ENCODE measurements around the gene MICAL2.

The MICAL2 gene

DNA sequence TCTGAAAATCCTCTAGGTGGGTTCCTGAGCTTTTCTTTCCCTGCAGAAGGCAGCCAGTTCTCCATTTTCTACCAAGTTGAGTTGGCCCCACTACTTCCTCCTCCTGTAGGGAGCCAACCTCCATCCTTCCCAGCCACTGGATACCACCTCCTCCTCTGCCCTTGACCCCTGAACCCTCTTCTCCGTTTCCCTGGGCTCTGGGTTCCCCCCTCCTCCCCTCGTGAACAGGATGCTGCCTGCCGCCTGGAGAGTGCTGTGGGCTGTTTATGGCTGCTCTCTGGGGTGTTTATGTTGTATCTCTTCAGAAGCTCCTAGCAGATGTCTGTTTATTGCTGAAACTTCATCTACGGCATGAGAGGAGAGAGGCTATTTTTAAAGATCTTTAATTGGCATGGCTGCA lies 8.6 kb downstream of the MICAL2 start:
- no peak for DNase-seq

- no peak for DNase-seq
Measured at GRCh38 chr11:12119502-12119901, 9.1 kb downstream of the MICAL2 start.

- peak; percentile 61 for DNase-seq
Measured at GRCh38 chr11:12120031-12121008, 9.9 kb downstream of the MICAL2 start.

DNA sequence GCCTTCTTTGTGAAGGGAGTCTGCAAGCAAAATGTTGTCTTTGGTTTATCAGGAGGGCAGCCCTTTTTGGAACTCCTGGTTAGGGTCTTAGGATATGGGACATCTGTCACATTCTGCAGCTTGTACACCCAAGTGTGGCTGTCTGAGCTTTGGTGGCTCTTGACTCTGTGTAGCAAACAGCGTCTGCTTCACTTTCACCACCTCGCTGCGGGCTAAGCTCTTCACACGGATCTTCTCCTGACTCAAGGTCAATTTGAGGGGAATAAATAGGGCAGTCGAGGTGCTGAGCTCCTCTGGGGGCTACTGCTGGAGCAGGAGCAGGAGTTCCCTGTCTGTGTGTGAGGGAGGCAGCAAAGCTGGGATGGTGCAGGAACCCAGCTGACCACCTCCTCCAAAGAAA lies 10.6 kb downstream of the MICAL2 start:
- no peak for DNase-seq

DNA sequence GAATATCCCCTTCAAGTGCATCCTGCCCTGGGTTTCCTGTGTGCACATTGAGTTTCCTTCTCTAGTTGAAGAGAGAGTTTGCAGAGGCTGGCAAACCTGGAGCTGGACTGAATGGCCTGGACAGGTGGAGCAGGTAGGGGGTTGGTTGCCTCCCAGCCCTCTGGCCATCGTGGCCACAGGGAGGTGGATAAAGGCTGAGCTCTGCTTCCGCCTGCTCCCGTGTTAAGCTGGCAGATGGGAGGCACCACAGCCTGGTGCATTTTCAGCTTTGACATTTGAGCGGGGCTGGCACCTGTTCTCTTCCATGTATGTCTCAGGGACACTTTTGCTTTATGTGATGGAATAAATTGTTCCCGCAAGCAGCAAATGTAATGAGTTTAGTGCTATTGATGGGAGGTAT lies 11.1 kb downstream of the MICAL2 start:
- DNase-seq: no peak

- no peak for DNase-seq
Measured at GRCh38 chr11:12122083-12122482, 11.7 kb downstream of the MICAL2 start.

- peak; percentile 75 for DNase-seq
Measured at GRCh38 chr11:12123273-12123672, 12.9 kb downstream of the MICAL2 start.

- no peak for DNase-seq
Measured at GRCh38 chr11:12123799-12124198, 13.4 kb downstream of the MICAL2 start.

DNA sequence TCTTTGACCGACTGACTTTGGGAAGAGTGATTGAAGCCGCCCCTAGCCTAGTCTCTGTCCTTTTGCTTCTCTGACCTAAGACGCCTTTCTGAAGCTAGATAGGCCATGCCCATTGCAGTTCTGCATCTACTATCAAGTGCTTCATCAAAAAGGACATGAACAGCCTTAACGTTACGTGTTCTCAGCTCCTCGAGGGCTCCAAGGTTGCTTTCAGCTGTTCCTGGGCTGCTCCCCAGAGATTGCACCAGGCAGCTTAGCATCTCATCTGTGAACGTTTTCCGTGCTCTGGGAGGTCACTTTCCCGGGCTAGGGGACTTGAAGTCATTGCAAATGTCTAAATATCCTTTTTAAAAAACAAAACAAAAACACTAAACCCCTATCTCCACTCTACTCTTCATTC lies 13.9 kb downstream of the MICAL2 start:
- no peak for DNase-seq

- no peak for DNase-seq
Measured at GRCh38 chr11:12125609-12126149, 15.3 kb downstream of the MICAL2 start.

DNA sequence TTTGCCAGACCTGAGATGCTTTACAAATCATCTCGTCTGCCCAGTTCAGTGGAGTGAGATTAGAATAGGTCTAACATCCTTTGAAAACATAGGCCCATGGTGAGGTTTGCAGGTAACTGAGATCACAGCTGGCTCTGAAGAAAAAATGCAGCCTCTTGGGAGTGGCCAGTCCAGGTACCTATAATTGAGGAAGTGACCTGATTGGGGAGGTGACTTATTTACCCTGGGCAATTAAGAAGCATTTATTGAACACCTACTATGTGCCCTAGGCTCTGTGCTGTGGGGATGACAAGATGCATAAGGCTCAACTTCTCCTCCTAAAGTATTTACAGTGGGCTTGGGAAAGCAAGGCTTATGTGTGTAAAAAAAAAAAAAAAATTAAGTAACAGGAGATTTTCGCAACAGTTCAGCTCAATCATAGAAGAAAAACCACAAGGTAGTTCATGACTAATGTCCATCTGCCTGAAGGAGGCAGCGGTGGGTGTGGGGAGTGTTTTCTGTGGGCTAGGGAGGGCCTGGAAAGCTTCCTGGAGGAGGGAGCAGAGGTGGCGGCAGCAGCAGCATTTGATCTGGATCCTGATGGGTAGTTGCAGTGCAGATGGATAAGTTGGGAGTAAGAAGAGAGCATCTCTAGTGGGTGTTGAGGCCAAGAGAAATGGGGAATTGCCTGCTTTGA lies 16.1 kb downstream of the MICAL2 start:
- peak; percentile 68 for DNase-seq

- no peak for DNase-seq
Measured at GRCh38 chr11:12127206-12127898, 17.0 kb downstream of the MICAL2 start.

DNA sequence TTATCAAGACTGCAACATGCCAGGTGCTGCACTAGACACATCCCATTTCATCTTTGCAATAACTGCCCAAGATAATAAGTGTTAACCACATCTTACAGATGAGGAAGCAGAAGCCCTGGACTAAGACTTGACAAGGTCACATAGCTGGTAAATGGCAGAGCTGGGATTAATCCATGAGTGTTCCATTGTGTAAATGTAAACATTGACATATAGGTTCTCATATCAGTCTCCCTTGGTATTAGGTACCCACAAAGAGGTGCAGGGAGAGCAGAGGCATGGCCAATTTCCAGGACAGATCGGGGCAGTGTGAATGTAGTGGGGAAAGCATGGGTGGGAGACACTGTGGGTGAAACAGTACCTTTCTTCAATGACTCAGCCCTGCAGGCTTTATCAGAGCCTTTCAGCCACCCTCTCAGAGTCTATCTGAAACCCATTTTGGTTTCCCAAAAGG lies 17.9 kb downstream of the MICAL2 start:
- no peak for DNase-seq

DNA sequence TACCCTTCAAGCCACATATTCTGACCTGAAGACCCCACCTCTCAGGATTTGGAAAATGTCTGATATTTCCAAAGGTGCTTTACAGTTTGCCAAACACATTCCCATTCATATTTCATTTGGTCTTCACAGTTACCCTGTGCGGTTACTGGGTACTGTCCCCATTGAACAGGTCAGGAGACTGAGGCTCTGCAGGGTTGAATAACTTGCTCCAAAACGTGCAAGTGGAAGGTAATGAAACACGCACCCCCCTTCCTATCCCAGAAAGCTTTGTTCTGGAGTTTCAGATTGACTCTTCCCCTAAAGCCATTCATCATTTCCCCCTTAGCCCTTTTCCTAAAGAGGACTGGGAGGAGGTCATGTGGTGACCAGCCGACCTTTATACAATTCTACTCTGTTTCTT lies 18.8 kb downstream of the MICAL2 start:
- no peak for DNase-seq

- no peak for DNase-seq
Measured at GRCh38 chr11:12130180-12130980, 20.0 kb downstream of the MICAL2 start.

GRCh38 chr11:12131943-12132789 lies 21.8 kb downstream of the MICAL2 start:
- DNase-seq: no peak

- DNase-seq: no peak
Measured at GRCh38 chr11:12132790-12133145, 22.4 kb downstream of the MICAL2 start.

GRCh38 chr11:12133547-12134235 lies 23.3 kb downstream of the MICAL2 start:
- DNase-seq: no peak

- no peak for DNase-seq
Measured at GRCh38 chr11:12134236-12134585, 23.8 kb downstream of the MICAL2 start.

- DNase-seq: no peak
Measured at GRCh38 chr11:12135185-12135584, 24.8 kb downstream of the MICAL2 start.
